ENCODE measurements around the gene PNRC1. TPM values are rescaled to one million over a fixed set of nuclear protein-coding genes. Genes with fewer than 3 reads are reported as not detected.
"Not testable (repeated sequence)": the region's sequence is repeated elsewhere in the genome, so short reads cannot be mapped to it uniquely, and the experiment has no call there.

Gene PNRC1
- total RNA-seq, 1 experiment from 2014 or later = 16.6 TPM

- no peak for DNase-seq
- Histone ChIP-seq H3K27me3 (no peaks in the 10 kb centered on the region), H3K36me3 (no peaks in the 10 kb centered on the region), H3K4me3 (no peak overlapping the region), H3K9me3 (no peaks in the 10 kb centered on the region)
These were observed 41.4 kb downstream of the PNRC1 start for GRCh38 chr6:89121934-89122333.

GRCh38 chr6:89122625-89123024, 42.1 kb downstream of the PNRC1 start:
- Histone ChIP-seq H3K36me3 (no peaks in the 10 kb centered on the region), H3K9me3 (no peaks in the 10 kb centered on the region), H3K4me3 (no peak overlapping the region), H3K27me3 (no peaks in the 10 kb centered on the region)
- no peak for DNase-seq

GRCh38 chr6:89128256-89128671, 47.7 kb downstream of the PNRC1 start:
- H3K27me3 ChIP-seq, H3K4me3 ChIP-seq, DNase-seq, H3K36me3 ChIP-seq, H3K9me3 ChIP-seq: not testable (repeated sequence)

DNA sequence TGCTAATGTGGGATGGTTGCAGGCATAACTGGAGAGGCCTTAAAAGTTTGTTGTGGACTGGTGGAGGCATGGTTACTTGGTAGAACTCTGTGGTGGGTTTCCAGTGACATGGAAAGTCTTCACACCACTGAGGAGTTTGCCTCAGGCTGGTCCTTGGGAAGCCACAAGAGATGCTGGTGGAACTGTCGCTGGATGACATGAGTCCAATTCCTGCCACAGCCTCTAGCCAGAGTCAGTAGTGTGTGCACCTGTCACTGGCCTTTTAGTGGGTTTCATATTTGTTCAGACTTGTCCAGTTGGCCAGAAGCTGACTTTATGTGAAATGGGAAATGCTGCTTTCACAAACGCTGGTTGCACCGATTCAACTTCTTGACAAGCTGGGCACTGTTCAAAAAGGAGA, 51.0 kb downstream of the PNRC1 start:
- Histone ChIP-seq H3K4me3 (no peak overlapping the region), H3K36me3 (no peaks in the 10 kb centered on the region), H3K27me3 (no peaks in the 10 kb centered on the region), H3K9me3 (no peaks in the 10 kb centered on the region)
- no peak for DNase-seq

DNA sequence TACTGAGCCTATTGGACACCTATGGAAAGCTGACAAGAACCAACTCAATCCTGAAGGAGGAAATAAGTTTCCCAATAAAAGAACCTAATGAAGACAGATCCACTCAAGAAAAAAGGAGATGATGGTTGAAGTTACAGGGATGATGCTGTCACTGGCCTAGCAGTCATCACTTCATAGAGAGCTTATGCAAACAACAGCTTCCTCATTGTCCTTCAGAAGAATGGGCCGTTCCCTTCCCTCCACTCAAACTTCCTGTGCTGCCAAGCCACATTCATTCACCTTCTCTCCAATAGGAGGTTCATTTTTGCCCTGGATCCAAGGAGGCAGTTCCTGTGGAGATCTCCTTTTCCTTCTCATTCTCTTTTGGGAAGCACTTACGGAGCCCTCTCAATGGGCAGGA, 51.5 kb downstream of the PNRC1 start:
- H3K36me3 ChIP-seq = no peaks in the 10 kb centered on the region
- no peaks in the 10 kb centered on the region for H3K27me3 ChIP-seq
- no peak for DNase-seq
- H3K9me3 ChIP-seq = no peaks in the 10 kb centered on the region
- H3K4me3 ChIP-seq = no peak overlapping the region

- DNase-seq = no peak
- Histone ChIP-seq H3K27me3 (no peaks in the 10 kb centered on the region), H3K36me3 (no peaks in the 10 kb centered on the region), H3K4me3 (no peak overlapping the region), H3K9me3 (no peaks in the 10 kb centered on the region)
These were observed 53.4 kb downstream of the PNRC1 start for GRCh38 chr6:89133981-89134380.

GRCh38 chr6:89134723-89135122, 54.2 kb downstream of the PNRC1 start:
- no peaks in the 10 kb centered on the region for H3K36me3 ChIP-seq
- H3K27me3 ChIP-seq = no peaks in the 10 kb centered on the region
- no peaks in the 10 kb centered on the region for H3K9me3 ChIP-seq
- H3K4me3 ChIP-seq = no peak overlapping the region
- no peak for DNase-seq

Other genes with a start within 250 kb of the PNRC1 start
- 28.4 and 30.6 TPM in 2 replicates for gene RNGTT, start 117.1 kb upstream of the PNRC1 start, total RNA-seq (2014; rRNA removed; shearing (Covaris generic); ENCODE audit: low replicate concordance)
- gene SRSF12, start 37.3 kb downstream of the PNRC1 start, total RNA-seq (2014; rRNA removed; shearing (Covaris generic); ENCODE audit: low replicate concordance) = 0.46 TPM in 1 of 2 replicates, not detected in the other
- 21.6 and 34.5 TPM in 2 replicates for gene PM20D2, start 65.3 kb downstream of the PNRC1 start, total RNA-seq (2014; rRNA removed; shearing (Covaris generic); ENCODE audit: low replicate concordance)
- not detected in 2 replicates for gene GABRR1, start 136.6 kb downstream of the PNRC1 start, total RNA-seq (2014; rRNA removed; shearing (Covaris generic); ENCODE audit: low replicate concordance)
- not detected in 2 replicates for gene GABRR2, start 234.5 kb downstream of the PNRC1 start, total RNA-seq (2014; rRNA removed; shearing (Covaris generic); ENCODE audit: low replicate concordance)